ENCODE data around the gene PANK1. TPM values are rescaled to one million over a fixed set of nuclear protein-coding genes. Genes with fewer than 3 reads are reported as not detected.

Gene PANK1
- polyA plus RNA-seq, 2 of the 4 experiments (the other 2 are of a cell fraction) = 6.7 to 9.0 TPM

GRCh38 chr10:89677341-89677740 lies 32.3 kb upstream of the PANK1 start:
- H3K4me3 ChIP-seq = no peak overlapping the region
- H3K27ac ChIP-seq = no peak overlapping the region
- ChIA-PET POLR2A (no interaction called here), CTCF (interaction anchor here (1.2 kb wide), 1 partner anchor 12 kb away, joined by 3 read pairs; no protein-coding TSS in a partner anchor)
- ATAC-seq (no peak), FAIRE-seq (no peak), DNase-seq (ENCODE audit: low read depth in 1 of 2, low spot score in 1 of 2) (no peak)
- no peaks in the 10 kb centered on the region for H3K9me3 ChIP-seq
- no peaks in the 10 kb centered on the region for H3K4me1 ChIP-seq
- no peak overlapping the region for H3K4me2 ChIP-seq
- TF ChIP-seq USF2 (IDR thresholded peaks at IDR 0.05) (no peak), HOXA7 (CRISPR knock-in tag; IDR thresholded peaks at IDR 0.05) (no peak), ZFP36 (IDR thresholded peaks at IDR 0.05; ENCODE audit: borderline replicate concordance, partially characterized antibody) (no peak), ESRRA (IDR thresholded peaks at IDR 0.05; ENCODE audit: borderline replicate concordance, low read length) (no peak), KDM1A (IDR thresholded peaks at IDR 0.05; ENCODE audit: low read depth) (no peak), POLR2A (IDR thresholded peaks at IDR 0.05; ENCODE audit: low read length) (no peak), EHF (CRISPR knock-in tag; IDR thresholded peaks at IDR 0.05) (no peak), NPAS2 (CRISPR knock-in tag; IDR thresholded peaks at IDR 0.05; ENCODE audit: borderline replicate concordance) (no peak), RNF2 (IDR thresholded peaks at IDR 0.05; ENCODE audit: borderline replicate concordance, low read depth) (no peak), SREBF2 (IDR thresholded peaks at IDR 0.05) (no peak), HDAC2 (IDR thresholded peaks at IDR 0.05) (no peak), REST (IDR thresholded peaks at IDR 0.05) (no peak), HMGXB4 (CRISPR knock-in tag; IDR thresholded peaks at IDR 0.05; ENCODE audit: borderline replicate concordance) (no peak), PHF8 (IDR thresholded peaks at IDR 0.05; ENCODE audit: borderline replicate concordance, low read depth) (no peak), HOXB13 (CRISPR knock-in tag; IDR thresholded peaks at IDR 0.05; ENCODE audit: low read depth) (no peak), GATA3 (IDR thresholded peaks at IDR 0.05; ENCODE audit: borderline replicate concordance) (no peak), BHLHE40 (IDR thresholded peaks at IDR 0.05; ENCODE audit: low read depth, low read length) (no peak), CEBPB (IDR thresholded peaks at IDR 0.05) (no peak), TP53 (CRISPR knock-in tag; IDR thresholded peaks at IDR 0.05) (no peak), CBX8 (IDR thresholded peaks at IDR 0.05) (no peak)

GRCh38 chr10:89670926-89671325 lies 25.9 kb upstream of the PANK1 start:
- POLR2A ChIA-PET = no interaction called here
- no peak overlapping the region for H3K27ac ChIP-seq
- no peaks in the 10 kb centered on the region for H3K9me3 ChIP-seq
- H3K4me1 ChIP-seq = no peaks in the 10 kb centered on the region
- FAIRE-seq = no peak
- no peak for DNase-seq (ENCODE audit: low read depth in 1 of 2, low spot score in 1 of 2)
- H3K4me2 ChIP-seq = no peak overlapping the region
- CTCF ChIA-PET = interaction anchor here (1.1 kb wide), 1 partner anchor 30 kb away, joined by 3 read pairs; the partner anchor contains the start of gene KIF20B
- no peak overlapping the region for H3K4me3 ChIP-seq
- TF ChIP-seq MAFK (IDR thresholded peaks at IDR 0.05; ENCODE audit: partially characterized antibody) = no peak
- TF ChIP-seq RAD21 (conservative IDR thresholded peaks at IDR 0.05 in 1 of 2, IDR thresholded peaks at IDR 0.05 in 1 of 2) = no peak
- TF ChIP-seq POLR2A (IDR thresholded peaks at IDR 0.05; ENCODE audit: low read length) = no peak
- no peak for TF ChIP-seq NPAS2 (CRISPR knock-in tag; IDR thresholded peaks at IDR 0.05; ENCODE audit: borderline replicate concordance)
- TF ChIP-seq SREBF2 (IDR thresholded peaks at IDR 0.05) = no peak
- no peak for TF ChIP-seq HEYL (CRISPR knock-in tag; IDR thresholded peaks at IDR 0.05)
- no peak for TF ChIP-seq FOSL2 (IDR thresholded peaks at IDR 0.05)
- no peak for TF ChIP-seq FOSL2 (CRISPR knock-in tag; IDR thresholded peaks at IDR 0.05)
- TF ChIP-seq RARB (CRISPR knock-in tag; IDR thresholded peaks at IDR 0.05) = no peak
- WGBS (ENCODE audit: missing lambda C conversion rate) = 52% methylated on average over 1 of the region's 1 CpG
- ATAC-seq = no peak

All from A549 (cell line).